HG03460 (cell line): ENCODE results near the gene P3H2.

Experiments used
- ATAC-seq: cut with Tn5 transposase; IDR thresholded peaks from one replicate; pipeline ENCODE4 v1.9.1; 2021; ENCODE audit not compliant: unreplicated experiment

Gene P3H2

DNA sequence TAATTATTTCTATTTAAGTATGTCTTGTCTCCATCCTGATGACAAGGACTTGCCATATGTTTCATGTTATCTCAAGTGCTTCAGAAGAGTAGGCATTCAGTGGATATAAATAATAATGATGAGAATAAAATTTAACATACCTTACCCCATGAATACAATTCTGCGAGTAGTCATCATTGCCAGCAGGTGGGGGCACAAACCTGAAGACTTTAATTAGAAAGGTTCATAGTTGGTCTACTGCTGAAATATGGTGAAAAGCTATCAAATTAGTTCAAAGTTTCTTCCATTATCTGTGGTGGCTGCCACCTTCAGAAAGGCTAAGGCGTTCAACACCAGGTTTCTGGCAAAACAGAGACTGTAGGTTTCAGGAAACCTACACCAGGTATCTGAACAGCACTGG, 100.9 kb downstream of the P3H2 start:
- no peak for ATAC-seq

DNA sequence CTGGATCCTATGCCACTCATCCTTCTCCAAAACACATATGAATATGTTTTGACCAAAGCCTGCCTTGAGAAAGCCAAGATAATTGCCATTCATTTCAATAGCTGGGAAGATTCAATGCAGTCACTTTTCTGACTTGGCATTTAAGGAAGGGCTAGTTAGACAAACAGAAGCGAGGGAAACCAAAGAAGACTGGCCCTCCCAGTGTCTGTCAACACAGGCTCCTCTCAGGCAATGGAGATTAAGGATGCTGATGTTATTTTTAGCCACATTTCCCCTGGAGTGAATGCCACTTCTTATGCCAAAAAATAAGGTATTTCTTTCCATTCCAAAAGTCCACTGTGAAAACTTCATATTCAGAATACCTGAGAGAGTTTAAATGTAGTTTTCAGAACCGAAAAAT, 101.7 kb downstream of the P3H2 start:
- ATAC-seq, result no peak

DNA sequence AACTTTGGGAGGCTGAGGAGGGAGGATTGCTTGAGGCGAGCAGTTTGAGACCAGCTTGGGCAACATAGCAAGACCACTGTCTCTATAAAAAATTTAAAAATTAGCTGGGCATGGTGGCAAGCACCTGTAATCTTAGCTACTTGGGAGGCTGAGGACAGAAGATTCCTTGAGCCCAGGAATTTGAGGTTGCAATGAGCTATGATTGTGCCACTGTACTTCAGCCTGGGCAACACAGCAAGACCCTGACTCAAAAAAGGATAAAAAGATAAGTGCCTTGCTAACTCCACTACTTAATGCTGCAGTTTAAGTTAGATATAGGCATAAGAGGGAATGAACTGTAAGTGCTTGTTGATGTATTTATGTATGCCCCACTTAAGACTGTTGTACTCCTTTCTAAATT, 102.2 kb downstream of the P3H2 start:
- ATAC-seq, result no peak

DNA sequence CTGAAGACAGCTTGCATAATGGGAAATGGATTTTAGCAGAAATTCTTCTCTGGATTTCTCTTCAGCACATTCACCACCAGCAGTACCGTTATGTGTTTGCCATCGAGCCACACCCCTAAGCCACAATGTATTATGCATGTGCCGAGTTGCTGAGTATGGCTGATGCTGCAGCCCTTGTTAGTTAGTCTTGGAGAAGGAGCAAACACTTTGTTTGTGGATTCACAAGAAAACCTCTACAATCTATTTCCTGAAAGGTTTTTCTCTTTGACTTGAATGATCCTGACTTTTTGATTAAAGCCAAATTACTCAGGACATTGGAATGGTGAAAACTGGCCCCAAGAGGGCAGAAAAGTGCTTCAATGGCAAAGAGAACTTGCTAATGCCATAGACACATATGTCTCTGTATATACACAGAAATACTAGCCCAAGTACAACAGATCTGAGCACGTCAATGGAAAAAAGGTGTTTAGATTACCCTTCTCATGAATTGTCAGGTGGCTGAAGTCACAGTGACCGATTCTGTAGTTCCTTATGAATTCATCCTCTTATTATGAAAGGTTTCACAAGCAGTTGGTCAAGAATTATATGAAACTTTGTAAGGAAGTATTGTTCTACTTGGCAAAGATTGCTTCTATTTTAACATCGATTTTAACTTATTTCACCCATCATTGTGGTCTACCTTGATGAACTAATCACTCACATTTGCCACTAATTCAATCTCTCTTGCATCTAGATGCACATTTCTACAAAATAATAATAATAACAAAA, 103.0 kb downstream of the P3H2 start:
- no peak for ATAC-seq

DNA sequence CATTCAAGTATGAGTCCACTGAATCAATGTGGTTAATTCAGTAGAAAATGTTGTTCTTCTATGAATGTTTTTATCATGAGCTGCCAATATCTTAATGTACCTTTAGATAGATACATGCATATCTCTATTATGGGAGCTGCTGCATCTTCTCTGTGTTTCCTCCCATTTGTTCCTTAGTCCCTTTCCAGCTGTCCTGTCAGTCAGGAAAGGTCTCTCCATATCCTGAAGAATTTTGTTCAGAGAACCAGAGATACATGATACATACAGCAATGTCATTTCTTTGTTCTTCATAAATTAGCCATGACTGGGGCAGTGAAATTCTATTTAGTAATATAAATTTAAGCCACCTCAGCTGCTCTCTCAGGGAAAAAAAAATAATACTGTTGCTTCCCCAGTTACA, 103.7 kb downstream of the P3H2 start:
- ATAC-seq, result no peak

DNA sequence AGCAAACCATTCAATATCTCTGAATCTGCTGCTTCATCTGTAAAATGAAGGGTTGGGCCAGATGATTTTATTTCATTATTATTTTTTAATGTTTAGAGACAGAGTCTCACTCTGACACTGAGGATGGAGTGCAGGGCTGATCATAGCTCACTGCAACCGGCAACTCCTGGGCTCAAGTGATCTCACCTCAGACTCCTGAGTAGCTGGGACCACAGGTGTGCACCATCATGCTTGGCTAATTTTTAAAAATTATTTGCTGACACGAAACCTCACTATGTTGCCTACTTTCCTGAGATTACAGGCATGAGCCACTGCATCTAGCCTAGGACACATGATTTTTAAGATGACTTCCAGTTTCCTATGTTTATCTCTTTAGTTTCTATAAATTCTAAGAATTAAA, 105.8 kb downstream of the P3H2 start:
- no peak for ATAC-seq

DNA sequence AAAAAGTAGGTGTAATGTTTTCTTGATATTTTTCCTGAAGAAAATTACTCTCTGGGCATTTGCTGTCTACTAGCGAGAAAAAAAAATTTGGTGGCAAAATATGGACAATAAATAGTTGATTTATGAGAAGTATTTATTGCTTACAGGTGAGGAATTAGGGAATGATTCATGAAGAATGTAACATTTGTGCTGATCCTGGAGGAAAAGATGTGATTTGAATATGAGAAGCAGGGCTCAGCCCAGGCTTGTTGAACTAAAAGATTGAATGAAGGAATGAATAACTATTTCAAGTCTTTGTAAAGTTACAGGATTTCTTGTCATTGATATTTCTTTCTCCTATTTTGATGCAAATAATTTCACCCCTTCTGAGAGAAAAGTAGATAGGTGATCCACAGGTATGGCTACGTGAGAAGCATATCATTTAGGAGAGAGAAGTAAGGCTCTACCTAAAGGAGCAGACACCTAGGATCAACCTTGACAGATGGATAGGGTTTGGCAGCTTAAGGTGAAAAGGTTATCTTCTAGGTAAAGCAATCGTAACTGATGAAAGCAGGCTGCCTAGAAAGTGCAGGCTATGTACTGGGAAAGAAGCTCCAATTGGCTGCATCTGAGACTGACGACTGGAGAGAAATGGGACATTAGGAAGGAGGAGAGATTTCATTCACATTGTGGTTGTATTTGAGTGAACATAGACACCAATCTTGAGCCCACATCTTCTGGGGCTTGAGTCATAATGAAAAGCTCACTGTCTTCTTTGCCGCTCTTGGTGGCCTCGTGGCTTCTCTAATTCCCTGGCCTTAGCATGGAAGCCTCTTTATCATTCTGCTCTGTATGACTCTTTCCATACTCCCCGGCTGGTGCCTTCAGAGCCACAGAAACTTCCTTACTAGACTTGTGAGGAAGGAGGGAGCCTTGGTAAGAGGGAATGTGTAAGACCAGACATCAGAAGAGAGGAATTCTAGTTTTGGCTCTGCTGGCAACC, 106.5 kb downstream of the P3H2 start:
- ATAC-seq, result no peak

DNA sequence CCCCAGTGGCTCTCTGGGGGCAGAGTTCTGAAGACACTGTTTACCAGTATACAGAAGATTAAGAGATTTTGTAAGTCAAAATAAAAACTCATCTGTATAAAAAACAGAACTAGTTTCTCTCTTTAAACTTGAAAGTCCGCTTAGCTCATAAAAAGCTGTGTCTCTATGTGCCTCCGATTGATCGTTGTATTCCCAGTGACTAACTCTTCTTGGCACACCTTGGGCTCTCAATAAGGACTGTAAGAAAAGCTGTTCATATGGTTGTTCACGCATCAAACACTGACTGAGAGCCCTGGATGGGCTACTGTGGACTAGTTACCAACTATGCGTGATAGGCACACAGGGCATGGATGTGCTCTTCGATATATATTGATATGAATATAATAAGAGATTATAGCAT, 107.9 kb downstream of the P3H2 start:
- no peak for ATAC-seq

DNA sequence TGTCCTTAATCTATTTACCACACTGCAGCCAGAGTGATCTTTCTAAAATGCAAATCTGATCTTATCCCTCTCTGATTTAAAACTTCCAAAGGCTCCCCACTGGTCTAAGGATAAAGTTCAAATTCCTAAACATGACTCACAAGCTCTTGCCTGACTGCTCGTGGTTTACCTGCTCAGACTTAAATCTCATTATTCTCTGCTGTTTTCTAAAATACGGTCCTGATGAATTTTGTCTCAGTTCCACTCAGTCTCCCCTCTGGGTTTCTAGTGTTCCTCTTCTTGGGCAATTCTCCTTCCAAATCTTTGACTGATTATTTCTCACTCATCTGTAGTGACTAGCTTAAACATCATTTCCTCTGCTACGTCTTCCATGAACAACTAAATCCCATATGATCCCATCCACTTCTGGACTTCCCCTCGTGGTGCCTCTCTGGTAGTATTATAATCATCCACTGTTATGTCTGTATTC, 108.3 kb downstream of the P3H2 start:
- no peak for ATAC-seq

DNA sequence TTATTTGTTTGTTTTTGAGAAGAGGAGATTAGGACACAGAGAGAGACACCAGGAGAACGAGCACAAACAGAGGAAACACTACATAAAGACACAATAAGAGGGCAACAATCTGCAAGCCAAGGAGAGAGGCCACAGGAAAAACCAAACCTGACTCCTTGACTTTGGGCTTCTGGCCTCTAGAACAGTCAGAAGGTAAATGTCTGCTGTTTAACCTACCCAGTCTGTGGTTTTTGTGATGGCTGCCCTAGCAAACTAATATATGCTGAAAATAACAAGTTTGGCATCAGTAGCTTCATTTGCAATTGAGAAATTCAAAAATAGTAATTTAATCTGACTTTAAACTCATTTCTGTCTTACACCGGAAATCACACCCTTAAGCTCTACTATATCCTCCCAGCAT, 110.2 kb downstream of the P3H2 start:
- no peak for ATAC-seq

DNA sequence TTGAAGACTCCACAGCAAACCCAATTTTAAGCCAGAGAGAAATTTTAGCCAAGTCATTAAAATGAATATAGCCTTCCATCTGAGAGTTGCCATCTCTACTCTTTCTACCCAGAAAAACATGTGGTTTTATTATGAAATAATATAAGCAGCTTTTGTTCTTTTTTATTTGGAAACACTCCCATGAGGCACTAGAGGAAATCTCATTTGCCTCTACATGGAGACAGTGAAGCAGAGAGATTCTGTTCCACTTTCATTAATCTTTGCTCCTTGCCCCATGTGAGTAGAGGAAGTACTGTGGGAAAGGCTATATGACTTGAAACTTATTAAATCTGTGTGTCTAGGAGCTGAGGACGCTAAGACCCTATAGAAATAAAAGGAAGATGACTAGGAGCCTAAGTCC, 111.1 kb downstream of the P3H2 start:
- ATAC-seq, result no peak

DNA sequence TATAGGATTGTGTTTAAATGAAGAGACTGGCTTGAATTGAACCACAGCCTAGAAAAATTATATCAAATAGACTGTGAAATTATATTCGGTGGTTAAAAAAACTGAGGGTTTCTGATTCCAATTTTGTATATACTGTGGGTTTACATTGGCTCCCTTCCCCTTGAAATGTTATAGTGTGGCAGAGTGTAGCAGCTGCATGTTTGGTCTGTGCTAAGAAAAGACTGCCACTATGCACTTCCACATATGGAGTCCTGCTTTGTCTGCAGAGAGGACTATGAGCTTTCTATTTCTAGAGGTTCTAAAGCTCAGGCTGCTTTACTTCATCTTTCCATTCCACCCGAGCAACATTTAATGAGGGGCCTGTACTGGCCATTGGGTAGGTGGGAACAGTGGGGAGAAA, 112.3 kb downstream of the P3H2 start:
- ATAC-seq, result no peak

DNA sequence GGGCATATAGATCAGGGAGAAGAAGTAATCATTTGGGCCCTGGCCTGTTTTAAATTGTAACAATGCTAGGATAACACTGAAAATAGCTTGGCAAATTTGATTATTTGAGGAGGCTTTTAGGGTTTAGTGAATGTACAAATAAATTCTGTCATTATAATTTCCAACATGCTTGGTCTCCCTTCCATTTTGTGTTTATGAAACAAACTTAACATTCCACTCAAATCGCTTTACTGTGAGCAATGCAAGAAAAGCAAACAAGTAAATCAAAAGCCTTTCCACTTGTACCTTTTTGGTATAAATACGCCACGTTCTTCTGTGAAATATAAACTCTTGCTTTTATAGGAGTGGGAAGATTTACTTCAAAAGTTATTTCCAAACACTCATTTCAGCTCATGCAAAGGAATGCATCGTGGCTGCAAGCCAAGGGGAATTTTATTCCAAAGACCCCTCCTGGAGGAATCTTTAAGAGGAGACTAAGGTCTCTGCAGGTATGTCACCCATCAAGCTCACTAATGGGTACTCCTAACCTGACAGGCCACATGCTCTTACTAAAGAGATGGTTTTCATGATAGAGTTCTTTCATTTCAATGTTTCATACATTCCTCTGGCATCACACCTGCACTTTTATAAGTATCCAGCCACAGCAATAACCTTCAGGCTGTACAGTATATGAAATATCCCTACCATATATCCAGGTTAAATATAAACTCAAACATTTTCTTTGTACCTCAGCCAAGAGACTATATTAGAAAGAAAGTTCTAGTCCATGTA, 115.2 kb downstream of the P3H2 start:
- ATAC-seq, result no peak

DNA sequence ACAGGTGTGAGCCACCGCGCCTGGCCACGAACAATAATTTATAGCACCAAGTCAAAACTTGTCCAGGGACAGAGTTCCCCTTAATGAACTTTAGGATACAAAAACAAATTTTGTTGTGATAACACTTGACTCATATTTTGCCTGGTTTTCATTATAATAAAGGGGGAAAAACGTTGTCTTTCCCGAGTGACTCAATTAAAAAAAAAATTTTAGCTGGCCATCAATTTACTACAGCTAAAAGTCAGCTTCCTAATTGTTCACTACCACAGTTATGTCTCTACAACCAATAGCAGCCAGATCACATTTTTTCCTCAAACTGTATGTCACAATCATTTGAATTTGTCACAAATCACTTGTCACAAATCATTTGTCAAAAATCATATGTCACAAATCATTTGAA, 116.0 kb downstream of the P3H2 start:
- no peak for ATAC-seq

DNA sequence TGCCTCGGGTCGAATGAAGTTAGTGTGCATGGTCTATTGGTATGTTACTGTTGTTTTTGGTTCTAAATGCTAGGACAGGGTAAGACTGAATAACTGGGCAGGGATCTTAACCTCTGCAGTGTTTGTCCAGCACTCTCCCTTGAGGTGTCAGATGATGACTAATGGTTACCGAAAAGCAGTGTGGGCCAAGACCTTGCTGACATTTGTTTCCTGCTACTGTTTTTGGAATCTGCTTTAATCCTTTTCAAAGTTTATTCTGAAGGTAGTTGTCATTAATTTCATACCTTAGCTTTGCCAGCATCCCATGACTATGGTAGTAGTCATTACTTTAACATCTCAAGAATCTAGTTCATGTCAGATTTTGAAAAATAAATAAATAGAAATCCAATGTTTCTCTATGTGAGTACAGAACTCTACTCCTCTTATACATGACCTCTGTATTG, 117.0 kb downstream of the P3H2 start:
- ATAC-seq, result no peak

DNA sequence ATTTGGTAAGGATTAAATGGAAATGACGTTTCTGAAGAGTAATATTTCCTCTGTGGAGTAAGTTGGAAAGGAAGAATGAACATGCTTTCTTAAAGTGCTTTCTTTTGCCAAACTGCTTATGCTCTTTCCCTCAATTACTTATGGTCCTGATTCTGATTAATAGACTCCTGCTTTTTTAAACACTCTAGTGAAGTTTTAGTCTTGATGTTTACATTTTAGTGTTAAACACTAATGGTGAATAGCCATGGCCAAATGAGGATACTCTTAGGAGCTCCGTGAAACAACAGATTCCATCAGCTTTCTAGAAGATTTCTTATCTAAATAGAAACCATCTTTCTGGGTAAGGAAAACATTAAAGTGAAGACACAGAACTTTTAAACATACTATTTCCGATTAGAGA, 117.6 kb downstream of the P3H2 start:
- ATAC-seq, result no peak

DNA sequence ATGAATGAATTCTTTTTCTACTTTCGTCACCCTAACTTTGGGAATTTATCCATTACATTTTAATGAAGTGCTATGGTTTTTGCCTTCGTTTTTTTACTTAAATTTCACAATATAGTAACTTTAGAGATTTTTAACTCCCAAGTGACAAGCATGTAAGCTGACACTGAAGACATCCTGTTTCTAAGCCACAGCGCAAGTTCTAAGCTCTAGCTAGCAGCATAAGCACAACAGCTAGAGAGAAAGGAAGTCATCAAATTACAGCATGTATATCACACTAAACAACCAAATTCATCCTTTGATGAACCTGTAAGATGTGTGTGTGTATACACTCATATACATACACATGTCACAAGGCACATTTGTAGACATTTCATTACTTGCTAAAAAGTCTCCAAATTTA, 119.3 kb downstream of the P3H2 start:
- no peak for ATAC-seq

DNA sequence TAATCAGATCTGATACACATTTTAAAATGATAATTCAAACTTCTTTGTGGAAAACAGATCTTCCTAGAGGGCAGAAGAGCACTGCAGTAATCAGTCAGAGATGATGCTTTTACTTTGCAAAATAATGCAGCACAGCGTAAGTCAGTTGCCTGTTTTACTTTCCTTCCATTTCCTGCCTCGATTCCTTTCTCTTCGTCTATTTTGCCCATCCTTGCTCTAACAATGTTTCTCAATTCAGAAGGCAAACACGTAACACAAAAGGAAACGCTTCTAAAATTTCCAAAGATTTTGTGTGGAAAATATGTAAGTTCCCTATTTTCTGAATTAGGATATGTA, 119.9 kb downstream of the P3H2 start:
- no peak for ATAC-seq

DNA sequence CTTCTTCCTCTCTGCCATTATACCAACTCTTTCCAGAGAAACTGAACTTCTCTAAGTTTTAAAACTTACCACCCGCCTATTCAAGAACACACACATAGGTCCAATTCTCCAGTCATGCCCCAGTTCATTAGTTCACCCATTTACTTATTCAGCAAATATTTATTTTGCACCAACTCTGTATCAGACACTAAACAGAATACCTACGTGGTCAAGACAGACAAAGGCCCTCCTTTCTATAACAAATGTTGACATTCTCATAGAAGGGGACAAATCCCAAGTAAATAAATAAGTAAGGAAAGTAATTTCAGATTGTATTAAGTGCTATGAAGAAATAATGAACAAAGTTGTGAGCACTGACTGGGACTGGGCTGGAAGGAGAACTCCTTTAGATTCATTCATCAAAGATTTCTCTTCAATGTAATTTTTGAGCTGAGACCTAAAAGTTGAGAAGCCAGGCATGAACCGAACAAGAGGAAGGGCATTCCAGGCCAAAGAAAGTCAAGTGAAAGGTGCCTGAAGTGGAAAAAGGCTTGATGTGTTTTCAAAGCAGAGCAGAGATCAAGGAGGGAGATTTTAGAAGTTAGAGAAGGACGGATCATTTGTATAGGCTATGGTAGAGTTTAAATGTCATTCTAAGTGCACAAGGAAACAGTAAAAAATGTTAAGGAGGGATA, 120.4 kb downstream of the P3H2 start:
- no peak for ATAC-seq

DNA sequence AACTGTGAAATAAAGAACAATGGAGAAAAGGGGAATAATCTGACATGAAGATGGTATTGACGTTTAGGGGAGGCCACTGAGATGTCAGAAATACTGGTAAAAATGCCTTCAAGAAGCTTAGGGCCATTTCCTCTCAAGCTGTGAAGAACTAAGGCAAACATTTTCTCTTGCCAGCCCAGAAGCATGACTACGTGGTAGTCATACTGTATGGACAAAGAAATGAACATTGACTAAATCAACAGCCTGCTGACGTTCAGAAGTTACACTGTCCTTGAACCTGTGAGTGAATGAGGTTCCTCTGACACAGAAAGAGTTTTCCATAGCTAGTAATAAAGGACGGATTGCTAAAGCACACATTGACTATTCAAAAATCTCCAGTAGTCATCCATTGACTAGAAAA, 121.0 kb downstream of the P3H2 start:
- no peak for ATAC-seq

DNA sequence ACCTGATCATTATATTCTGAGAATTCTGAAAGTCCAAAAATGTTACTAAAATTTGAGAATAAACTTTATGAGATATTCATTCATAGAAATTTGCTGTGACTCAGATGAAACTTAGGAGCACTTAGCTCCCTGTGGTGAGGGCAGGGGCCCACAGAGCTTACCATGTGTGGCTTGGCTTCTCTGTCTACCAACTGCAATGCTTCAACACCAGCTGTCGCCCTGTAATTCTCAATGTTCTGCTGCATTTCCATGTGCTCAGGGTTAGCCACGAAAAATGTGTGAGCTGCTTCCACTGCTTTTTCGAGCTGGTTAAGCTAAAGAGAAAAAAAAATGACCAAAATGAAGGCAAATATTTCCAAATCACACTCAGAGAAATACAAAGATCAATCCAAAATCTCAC, 125.6 kb downstream of the P3H2 start:
- ATAC-seq, result no peak
